ENCODE measurements around the gene PMPCA. TPM values are rescaled to one million over a fixed set of nuclear protein-coding genes. Genes with fewer than 3 reads are reported as not detected.

PMPCA gene
- total RNA-seq, 1 experiment from 2014 or later = 103 TPM

GRCh38 chr9:136381311-136381710 is 29.1 kb upstream of the PMPCA start:
- ATAC-seq = no peak
- Mint-ChIP-seq H3K27me3 (ENCODE audit: low read depth) (no peaks in the 10 kb centered on the region), H3K4me1 (no peaks in the 10 kb centered on the region), H3K4me3 (no peak overlapping the region), H3K27ac (no peak overlapping the region), H3K9me3 (no peaks in the 10 kb centered on the region), H3K36me3 (peaks cover 21% of the 10 kb centered on the region)
- CTCF ChIA-PET = no interaction called here
- POLR2A ChIA-PET = no interaction called here
- TF ChIP-seq TCF7 (CRISPR knock-in tag; IDR thresholded peaks at IDR 0.05; ENCODE audit: low read depth) (no peak), NFATC4 (CRISPR knock-in tag; IDR thresholded peaks at IDR 0.05) (no peak), OVOL2 (CRISPR knock-in tag; IDR thresholded peaks at IDR 0.05; ENCODE audit: borderline replicate concordance) (no peak), ZNF671 (CRISPR knock-in tag; IDR thresholded peaks at IDR 0.05) (no peak), ZNF423 (CRISPR knock-in tag; IDR thresholded peaks at IDR 0.05) (no peak), ZNF425 (CRISPR knock-in tag; conservative IDR thresholded peaks at IDR 0.05) (no peak)
- no peak for DNase-seq (ENCODE audit: low spot score)

GRCh38 chr9:136381966-136382513 is 28.4 kb upstream of the PMPCA start:
- CTCF ChIA-PET = no interaction called here
- POLR2A ChIA-PET = no interaction called here
- peaks cover 25% of the 10 kb centered on the region for H3K36me3 Mint-ChIP-seq
- H3K4me1 Mint-ChIP-seq = no peaks in the 10 kb centered on the region
- no peaks in the 10 kb centered on the region for H3K27me3 Mint-ChIP-seq (ENCODE audit: low read depth)
- DNase-seq (ENCODE audit: low spot score) (no peak), ATAC-seq (no peak)
- no peak overlapping the region for H3K27ac Mint-ChIP-seq
- H3K4me3 Mint-ChIP-seq = no peak overlapping the region
- H3K9me3 Mint-ChIP-seq = no peaks in the 10 kb centered on the region
- TF ChIP-seq RORB (CRISPR knock-in tag; IDR thresholded peaks at IDR 0.05) = no peak
- no peak for TF ChIP-seq ATF2 (CRISPR knock-in tag; IDR thresholded peaks at IDR 0.05; ENCODE audit: borderline replicate concordance, low read depth)

- TF ChIP-seq ETV6 (CRISPR knock-in tag; IDR thresholded peaks at IDR 0.05) (no peak), CREB1 (CRISPR knock-in tag; IDR thresholded peaks at IDR 0.05) (no peak), IRF2 (CRISPR knock-in tag; IDR thresholded peaks at IDR 0.05; ENCODE audit: borderline replicate concordance, low read depth) (no peak), ZBTB21 (CRISPR knock-in tag; IDR thresholded peaks at IDR 0.05; ENCODE audit: borderline replicate concordance) (no peak), CTCF (IDR thresholded peaks at IDR 0.05) (no peak)
- no peak overlapping the region for H3K27ac Mint-ChIP-seq
- DNase-seq (ENCODE audit: low spot score) = no peak
- H3K36me3 Mint-ChIP-seq = peaks cover 35% of the 10 kb centered on the region
- no peak for ATAC-seq
- no peaks in the 10 kb centered on the region for H3K9me3 Mint-ChIP-seq
- H3K4me1 Mint-ChIP-seq = no peaks in the 10 kb centered on the region
- no peaks in the 10 kb centered on the region for H3K27me3 Mint-ChIP-seq (ENCODE audit: low read depth)
- ChIA-PET POLR2A (no interaction called here), CTCF (no interaction called here)
- H3K4me3 Mint-ChIP-seq = no peak overlapping the region
Measured at GRCh38 chr9:136383436-136383835, 27.0 kb upstream of the PMPCA start.

GRCh38 chr9:136385015-136385414 is 25.4 kb upstream of the PMPCA start:
- Mint-ChIP-seq H3K9me3 (no peaks in the 10 kb centered on the region), H3K4me3 (no peak overlapping the region), H3K27me3 (ENCODE audit: low read depth) (no peaks in the 10 kb centered on the region), H3K36me3 (peaks cover 41% of the 10 kb centered on the region), H3K27ac (no peak overlapping the region), H3K4me1 (no peaks in the 10 kb centered on the region)
- ChIA-PET CTCF (interaction anchor here (0.6 kb wide), 1 partner anchor 14 kb away, joined by 3 read pairs; no protein-coding TSS in a partner anchor), POLR2A (no interaction called here)
- DNase-seq (ENCODE audit: low spot score) = no peak
- no peak for ATAC-seq
- TF ChIP-seq ZNF425 (CRISPR knock-in tag; conservative IDR thresholded peaks at IDR 0.05) (no peak), ETV6 (CRISPR knock-in tag; IDR thresholded peaks at IDR 0.05) (no peak), CTCF (IDR thresholded peaks at IDR 0.05) (no peak), JAZF1 (CRISPR knock-in tag; IDR thresholded peaks at IDR 0.05) (no peak), ZMAT4 (CRISPR knock-in tag; IDR thresholded peaks at IDR 0.05) (no peak), FOXP1 (CRISPR knock-in tag; IDR thresholded peaks at IDR 0.05; ENCODE audit: borderline replicate concordance) (no peak), GTF2I (CRISPR knock-in tag; conservative IDR thresholded peaks at IDR 0.05) (no peak)
